HG03469 (cell line): ENCODE data around the gene TFPT.
"Not testable (repeated sequence)": the region's sequence is repeated elsewhere in the genome, so short reads cannot be mapped to it uniquely, and the experiment has no call there.

Experiments used
- ATAC-seq: cut with Tn5 transposase; IDR thresholded peaks from one replicate; pipeline ENCODE4 v1.9.1; 2021; ENCODE audit warnings: mild to moderate bottlenecking, moderate library complexity, moderate number of reproducible peaks; ENCODE audit not compliant: unreplicated experiment

TFPT gene

DNA sequence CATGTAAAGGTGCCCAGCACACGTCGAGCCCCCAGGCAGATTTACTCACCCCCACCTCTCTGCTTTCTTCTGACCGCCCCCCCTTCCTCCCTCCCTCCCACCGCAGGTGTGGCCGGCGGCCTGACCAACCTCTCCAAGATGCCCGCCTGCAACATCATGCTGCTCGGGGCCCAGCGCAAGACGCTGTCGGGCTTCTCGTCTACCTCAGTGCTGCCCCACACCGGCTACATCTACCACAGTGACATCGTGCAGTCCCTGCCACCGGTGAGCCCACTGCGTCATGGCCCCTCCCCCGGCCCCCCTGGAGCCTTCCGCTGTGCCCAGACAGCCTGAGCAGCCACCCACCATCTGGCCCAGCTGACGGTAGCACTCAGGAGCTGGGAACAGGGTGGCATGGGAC, 8.9 kb upstream of the TFPT start:
- ATAC-seq: no peak

DNA sequence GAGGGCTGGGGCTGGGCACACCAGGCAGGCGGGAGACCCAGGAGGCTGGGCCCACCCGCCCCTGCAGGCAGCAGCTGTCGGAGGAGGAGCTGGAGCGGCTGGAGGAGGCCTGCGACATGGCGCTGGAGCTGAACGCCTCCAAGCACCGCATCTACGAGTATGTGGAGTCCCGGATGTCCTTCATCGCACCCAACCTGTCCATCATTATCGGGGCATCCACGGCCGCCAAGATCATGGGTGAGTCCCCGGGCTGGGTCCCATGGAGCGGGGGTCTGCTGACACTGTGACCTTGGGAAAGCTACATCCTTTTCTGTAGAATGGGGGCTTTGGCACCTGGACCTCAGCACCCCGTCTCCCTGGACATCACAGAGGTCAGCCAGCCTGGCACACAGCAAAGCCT, 8.2 kb upstream of the TFPT start:
- ATAC-seq: no peak

DNA sequence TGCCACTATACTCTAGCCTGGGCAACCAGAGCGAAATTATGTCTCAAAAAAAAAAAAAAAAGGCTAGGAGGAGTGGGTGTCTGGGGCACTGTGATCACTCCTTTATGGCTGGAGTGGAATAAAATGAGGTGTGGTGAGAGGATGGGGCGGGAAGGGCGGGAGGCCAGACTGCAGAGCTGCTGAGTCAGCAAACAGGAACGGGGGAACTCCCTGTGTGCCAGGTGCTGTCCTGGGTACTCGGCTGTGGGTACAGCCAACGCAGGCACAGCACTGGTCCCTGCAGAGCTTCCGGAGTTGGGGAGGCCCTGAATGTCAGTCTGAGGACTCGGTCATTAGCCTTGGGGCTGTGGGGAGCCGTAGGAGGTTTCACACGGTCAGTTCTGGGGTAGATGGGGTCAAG, 5.8 kb upstream of the TFPT start:
- ATAC-seq: no peak

DNA sequence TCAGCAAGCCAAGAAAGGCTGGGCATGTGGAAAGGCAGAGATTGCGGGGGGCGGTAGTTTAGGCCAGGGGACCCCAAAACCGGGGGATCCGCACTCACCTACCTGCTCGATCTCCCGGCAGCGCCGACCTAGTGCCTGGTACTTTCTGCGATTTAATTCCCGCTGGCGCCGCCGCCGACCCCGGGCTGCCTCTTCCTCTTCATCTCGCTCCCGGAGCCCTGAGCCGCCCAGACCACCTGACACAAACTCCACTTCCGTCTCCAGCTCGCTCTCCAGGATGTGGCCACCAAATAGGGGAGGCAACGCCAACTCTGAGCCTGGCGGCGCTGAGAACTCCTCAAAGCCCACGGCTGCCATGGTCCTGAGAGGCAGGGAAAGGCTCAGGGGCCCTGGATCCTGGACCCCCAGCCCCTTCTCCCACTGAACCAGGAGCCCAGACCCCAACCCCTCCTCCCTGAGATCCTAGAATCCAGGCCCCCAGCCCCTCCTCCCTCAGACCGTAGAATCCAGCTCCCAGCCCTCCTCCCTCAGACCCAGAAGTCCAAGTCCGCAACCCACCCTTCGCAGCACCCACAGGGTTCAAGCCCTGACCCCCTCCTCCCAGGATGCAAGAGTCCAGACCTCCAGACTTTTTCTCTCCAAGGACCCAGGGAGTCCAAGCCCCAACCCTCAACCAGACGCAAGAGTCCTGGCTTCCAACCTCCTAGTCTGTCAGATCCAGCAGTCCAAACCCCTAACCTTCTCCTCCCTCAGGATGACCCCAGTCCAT, 933 bp downstream of the TFPT start:
- no peak for ATAC-seq

DNA sequence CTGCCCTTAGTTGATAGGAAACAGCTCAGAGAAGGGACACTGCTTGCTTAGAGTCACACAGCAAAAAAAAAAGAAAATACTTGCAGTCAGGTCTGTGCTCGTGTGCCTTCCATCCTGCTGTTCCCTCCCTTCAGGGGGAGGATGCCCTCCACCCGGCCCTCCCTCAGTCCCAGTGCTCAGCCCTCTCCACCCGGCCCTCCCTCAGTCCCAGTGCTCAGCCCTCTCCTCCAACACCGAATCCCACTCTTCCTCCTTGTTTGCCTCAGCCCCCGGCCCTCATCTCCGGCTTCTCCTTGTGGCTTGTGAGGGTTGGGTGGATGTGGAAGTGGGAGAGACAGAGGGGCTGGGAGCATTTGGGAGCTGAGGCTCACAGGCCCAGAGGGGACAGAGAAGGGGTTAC, 5.8 kb downstream of the TFPT start:
- ATAC-seq: no peak

DNA sequence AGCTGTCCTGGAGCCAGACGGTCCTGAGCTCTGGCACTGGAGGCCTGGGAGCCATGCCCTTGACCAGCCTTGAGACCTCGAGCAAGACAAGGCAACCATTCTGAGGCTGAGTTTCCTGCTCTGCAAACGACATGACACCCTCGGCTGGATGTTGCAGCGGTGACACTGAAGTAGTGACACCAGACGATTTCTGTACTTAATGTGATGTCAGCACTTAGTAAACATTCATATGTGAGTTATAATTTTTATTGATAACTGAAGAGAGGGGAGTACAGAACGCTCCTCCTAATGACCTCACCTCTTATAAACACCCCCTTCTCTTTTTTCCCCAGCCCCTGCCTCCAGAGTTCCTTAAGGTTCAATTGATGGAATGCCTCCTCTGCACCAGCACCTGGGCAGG, 7.0 kb downstream of the TFPT start:
- no peak for ATAC-seq

DNA sequence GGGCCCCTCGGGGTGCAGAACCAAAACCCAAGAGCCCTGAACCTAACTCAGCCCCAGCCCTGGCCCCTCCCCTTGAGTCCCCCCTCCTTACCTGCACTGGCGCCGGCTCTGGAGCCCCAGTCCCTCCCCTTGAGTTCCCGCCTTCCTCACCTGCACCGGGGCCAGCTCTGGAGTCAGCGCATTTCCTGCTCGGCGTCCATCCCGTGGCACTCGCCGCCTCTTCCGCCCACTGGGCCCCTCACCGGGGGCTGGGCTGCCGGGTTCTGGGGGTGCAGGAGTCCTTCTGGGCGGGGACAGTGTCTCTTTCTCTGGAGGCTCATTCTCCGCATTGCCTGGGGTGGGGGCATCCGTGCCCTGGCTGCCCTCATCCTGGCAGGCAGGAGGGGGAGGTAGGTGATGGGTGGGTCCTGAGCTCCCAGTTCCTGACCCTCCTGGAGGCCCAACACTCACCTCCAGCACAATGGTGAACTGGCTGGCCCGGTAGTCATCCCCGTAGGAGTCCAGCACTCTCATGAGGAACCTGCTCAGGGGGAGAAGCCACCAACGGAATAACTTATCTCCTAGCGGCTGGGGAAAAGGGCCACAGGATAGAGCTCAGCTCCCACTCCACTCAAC, 7.5 kb downstream of the TFPT start:
- no peak for ATAC-seq

DNA sequence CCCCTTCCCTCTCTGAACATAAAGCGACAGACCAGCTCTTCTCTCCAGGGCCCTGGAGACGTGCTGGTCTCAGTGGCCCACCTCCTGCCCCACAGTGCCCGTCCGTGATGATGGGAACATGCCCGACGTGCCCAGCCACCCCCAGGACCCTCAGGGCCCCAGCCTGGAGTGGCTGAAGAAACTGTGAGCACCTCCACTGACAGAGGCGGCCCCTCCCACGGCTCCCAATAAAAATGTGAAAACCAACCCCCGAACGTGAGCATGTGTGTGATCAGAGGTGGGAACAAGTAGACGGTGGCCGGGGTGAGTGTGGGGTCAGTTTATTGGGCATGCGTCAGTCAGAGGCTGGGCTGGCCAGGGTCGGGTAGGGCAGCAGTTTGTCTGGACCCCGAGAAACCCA, 8.7 kb downstream of the TFPT start:
- ATAC-seq: no peak

DNA sequence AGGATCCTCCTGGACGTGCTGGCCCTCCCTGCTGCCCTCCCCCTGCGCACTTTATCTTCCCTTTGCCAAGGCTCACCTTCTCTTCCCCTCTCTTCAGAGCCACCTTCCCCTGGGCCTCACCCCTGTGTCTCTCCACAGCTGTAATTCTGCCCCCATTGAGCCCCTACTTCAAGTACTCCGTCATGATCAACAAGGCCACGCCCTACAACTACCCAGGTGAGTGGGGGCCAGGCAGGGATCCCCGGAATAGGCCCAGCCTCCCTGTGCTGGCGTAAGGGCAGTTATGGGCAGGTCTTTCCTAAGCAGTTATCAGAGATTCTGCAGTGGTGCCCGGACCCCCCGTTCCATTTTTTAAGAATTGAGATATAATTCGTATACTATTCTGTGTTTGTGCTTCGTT, 9.7 kb downstream of the TFPT start:
- ATAC-seq: no peak

DNA sequence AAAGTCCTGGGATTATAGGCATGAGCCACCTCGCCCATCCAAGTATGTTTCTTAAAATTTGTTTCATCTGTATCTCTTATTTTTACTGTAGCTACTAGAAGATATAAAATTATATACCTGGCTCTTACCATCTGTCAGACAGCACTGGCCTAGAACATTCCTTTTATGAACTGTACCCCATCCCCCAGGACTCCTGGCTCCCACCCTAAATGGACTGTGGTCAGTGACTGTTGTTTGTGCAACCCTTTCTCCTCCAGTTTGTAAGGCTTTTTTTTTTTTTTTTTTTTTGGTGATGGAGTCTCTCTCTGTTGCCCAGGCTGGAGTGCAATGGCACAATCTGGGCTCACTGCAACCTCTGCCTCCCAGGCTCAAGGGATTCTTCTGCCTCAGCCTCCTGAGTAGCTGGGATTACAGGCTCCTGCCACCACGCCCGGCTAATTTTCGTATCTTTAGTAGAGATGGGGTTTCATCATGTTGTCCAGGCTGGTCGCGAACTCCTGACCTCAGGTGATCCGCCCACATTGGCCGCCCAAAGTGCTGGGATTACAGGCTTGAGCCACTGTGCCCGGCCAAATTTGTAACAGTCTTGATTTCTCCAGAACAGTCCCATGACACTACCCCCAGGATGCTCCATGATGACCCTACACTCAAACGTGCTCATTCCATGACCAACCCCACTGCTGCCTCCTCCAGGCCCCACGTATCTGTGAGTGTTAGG, 10.3 kb downstream of the TFPT start:
- no peak for ATAC-seq

DNA sequence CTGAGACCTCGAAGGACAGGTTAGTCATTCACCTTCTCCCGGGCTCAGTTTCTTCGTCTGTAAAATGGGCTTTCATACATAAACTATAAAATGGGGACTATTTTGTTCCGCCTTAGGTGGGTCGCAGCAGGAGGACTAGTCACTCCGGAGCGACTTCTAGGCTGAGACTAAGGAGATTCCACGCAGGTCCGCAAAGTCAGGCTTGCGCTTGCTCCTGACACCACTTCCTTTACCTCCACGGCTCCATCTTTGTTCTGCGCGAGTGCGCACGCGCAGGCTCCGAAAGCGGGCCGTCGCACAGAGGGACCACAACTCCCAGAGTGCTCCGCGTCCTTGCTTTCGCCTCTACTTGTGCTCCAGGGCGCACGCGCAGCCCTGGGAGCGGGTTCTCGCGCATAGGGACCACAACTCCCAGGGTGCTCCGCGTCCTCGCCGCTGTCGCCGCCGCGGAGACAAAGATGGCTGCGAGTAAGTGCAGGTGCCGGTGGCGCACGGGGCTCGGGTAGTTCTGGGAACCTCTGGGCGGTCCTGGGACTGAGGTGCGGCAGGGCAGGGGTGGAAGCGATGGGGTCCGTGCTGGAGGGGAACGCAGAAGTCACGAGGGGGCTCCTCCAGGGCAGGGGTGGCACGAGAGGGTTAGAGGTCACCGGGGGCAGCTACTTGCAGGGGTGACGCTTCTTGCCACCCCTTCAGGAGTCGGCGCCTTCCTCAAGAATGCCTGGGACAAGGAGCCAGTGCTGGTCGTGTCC, 12.9 kb downstream of the TFPT start, which contains the start of gene NDUFA3:
NDUFA3 (plus strand) TSS at position 435 of the 749 bp plus-strand sequence; CDS start at position 459, 24 bp downstream.
- peak; percentile 94 for ATAC-seq

DNA sequence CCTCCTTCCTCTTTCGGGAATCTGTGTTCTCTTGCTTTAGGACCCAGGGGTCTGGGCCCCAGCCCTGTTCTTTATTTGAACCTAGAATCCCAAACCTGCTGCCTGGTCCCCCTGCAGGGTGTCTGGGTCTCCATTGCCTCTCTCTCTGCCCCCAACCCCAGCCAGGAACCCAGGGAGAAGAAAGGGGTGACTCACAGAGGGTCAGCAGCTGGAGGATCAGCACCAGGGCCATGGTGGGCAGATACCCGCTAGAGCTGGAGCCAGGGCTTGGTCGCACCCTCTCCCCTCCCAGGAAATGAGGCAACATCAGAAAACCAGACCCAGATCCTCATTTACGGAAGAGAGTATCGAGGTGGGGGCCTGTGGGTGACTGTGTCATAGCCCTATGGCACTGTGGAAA, 14.9 kb downstream of the TFPT start, which contains the start of gene OSCAR:
OSCAR (minus strand) TSS at position 243 of the 400 bp plus-strand sequence; CDS start at position 232, 11 bp downstream.
- ATAC-seq: no peak

DNA sequence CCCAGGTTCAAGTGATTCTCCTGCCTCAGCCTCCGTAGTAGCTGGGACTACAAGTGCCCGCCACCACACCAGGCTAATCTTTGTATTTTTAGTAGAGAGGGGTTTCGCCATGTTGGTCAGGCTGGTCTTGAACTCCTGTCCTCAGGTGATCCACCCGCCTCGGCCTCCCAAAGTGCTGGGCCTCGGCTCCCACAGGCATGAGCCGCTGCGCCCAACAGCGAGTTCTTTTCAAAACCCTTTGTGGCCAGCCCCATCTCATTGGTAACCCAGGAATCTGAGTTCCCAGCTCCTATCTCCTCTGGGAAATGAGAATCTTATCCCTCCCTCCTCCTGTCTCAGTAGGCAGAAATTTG, 15.6 kb downstream of the TFPT start:
- ATAC-seq: not testable (repeated sequence)

DNA sequence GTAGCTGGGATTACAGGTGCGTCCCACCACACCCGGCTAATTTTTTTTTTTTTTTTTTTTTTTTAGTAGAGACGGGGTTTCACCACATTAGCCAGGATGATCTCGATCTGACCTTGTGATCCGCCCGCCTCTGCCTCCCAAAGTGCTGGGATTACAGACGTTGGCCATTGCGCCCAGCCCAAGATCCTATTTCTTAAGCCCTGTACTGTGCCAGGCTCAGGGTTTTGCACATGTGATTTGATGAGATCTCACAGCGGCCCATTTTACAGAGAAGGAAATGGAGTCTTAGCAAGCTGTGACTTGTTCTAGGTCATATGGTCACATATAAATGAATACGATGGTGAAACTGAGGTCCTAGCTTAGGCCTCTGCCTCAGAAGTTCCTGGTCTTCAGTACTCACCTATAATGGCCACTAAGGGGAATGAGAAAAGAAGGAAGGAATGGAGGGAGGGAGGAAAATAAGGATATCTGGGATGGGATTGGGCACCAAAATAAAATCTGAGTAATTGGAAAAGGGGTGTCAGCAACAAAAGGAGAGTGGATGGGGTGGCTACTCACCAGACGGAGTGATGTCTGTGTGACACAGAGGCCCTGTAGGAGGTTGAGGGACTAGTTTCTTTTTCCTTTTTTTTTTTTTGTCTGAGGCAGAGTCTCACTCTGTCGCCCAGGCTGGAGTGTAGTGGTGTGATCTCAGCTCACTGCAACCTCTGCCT, 16.1 kb downstream of the TFPT start:
- no peak for ATAC-seq

DNA sequence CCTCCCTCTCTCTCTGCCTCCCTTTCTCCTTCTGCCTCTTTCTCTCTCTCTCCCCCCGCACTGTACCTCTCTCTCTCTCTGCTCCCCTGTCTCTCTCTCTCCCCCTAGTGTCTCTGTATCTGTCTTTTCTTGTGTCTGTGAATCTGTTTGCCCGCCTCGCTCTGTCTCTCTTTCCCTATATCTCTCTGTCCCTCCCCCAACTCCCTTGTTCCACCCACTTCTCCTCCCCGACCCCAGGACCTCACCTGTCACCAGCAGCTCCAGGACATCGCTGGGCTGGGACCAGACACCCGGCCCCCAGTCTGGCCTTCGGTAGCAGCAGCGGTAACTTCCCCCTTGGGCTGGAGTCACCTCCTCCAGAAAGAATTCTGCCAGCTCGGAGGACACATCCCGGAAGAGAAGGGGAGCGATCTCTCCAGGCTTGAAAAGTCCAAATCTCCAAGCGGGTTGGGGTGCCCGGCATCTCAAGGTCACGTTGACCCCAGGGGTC, 18.8 kb downstream of the TFPT start:
- no peak for ATAC-seq

DNA sequence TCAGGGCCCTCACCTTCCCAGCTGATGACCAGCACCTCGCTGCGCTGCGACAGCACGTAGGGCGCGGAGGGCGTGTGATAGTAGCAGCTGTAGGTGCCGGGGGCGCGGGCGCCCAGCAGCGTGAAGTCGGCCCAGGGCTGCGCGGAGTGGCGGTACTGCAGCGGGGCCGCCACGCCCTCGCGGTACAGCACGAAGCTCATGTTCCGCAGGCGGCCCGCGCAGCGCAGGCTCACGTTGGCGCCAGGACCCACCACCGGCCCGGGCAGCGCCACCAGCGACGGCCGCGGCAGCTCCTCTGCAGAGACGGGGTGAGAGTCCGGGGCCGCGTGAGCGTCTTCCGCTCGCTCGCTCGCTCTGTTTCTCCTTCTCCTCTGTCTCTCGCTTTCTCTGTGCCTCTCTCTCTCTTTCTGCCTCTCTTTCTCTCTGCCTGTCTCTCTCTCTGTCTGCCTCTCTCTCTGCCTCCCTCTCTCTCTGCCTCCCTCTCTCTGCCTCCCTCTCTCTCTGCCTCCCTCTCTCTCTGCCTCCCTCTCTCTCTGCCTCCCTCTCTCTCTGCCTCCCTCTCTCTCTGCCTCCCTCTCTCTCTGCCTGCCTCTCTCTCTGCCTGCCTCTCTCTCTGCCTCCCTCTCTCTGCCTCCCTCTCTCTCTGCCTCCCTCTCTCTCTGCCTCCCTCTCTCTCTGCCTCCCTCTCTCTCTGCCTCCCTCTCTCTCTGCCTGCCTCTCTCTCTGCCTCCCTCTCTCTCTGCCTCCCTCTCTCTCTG, 19.4 kb downstream of the TFPT start:
- not testable (repeated sequence) for ATAC-seq

DNA sequence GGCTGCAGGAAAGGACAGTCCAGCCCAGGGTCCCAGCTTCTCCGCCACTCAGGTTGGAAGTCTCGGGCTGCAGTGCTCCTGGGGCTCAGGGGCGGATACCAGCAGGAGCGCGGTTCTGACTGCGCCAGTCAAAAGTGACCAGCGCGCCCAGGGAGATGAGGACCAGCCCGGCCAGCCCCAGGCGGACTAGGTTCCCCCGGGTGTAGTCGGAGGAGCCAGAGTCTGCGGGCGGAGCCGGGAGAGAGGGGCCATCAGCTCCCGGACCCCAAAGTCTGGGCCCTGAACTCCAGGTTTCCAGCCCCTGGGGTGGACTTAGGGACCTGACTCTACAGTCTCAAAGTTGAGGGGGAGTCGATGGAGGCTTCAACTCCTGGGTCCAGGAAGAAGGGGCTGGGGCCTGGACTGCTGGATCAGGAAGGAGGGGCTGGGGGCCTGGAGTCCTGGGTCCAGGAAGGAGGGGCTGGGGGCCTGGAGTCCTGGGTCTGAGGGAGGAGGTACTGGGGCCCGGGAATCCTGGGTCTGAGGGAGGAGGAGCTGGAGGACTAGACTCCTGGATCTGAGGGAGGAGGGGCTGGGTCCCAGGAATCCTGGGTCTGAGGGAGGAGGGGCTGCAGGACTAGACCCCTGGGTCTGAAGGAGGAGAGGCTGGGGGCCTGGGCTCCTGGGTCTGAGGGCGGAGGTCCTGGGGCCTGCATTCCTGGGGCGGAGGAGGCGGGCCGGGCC, 20.2 kb downstream of the TFPT start:
- no peak for ATAC-seq

DNA sequence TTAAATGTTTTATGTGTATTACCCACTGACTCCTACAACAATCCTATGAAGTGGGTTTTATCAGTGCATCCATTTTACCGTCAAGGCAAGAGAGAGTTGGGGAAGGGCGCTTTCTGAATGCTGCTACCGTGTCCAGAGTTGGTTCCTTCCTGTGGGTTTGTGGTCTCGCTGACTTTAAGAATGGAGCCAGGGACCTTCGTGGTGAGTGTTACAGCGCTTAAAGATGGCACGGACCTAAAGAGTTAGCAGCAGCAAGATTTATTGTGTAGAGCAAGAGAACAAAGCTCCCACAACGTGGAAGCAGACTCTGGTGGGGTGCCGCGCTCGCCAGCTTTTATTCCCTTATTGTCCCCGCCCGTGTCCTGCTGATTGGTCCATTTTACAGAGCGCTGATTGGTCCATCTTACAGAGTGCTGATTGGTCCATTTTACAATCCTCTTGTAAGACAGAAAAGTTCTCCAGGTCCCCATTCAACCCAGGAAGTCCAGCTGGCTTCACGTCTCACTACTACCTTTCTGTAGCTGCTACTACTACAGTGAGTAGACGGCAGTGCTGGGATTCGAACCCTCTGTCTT, 20.9 kb downstream of the TFPT start:
- ATAC-seq: no peak

DNA sequence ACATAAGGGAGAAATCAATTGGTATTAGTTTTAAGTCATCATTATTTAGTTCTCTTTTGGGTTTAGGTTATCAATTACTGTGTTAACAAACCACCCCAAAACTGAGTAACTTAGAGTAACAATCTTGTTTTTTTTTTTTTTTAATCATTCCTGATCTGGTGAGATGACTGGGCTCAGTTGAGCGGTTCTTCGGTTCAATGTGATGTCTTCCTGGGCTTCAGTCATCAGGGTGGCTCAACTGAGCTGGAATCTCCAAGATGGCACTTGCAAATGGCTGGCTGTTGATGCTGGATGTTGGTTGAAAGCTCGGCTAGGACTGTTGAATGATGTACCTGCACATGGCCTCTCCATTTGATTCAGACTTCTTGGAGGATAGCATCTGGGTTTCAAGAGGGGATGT, 31.0 kb downstream of the TFPT start:
- ATAC-seq: no peak
